Astrocyte of the hippocampus (primary cell): ENCODE measurements around the gene PLEKHA1.

Source experiments
- DNase-seq: peaks from one replicate; pipeline ENCODE4 v3.0.0; 2011; ENCODE audit warnings: low read depth, low spot score

PLEKHA1 gene

GRCh38 chr10:122346326-122346950, 28.1 kb upstream of the PLEKHA1 start:
- no peak for DNase-seq

- DNase-seq, result no peak
Measured at GRCh38 chr10:122347170-122347841, 27.2 kb upstream of the PLEKHA1 start.

GRCh38 chr10:122348512-122348911, 26.0 kb upstream of the PLEKHA1 start:
- peak; percentile 65 for DNase-seq

GRCh38 chr10:122348935-122349361, 25.6 kb upstream of the PLEKHA1 start:
- DNase-seq, result no peak

GRCh38 chr10:122349758-122350369, 24.6 kb upstream of the PLEKHA1 start:
- DNase-seq, result no peak

- DNase-seq, result no peak
Measured at GRCh38 chr10:122350893-122351292, 23.6 kb upstream of the PLEKHA1 start.

- no peak for DNase-seq
Measured at GRCh38 chr10:122352817-122353525, 21.5 kb upstream of the PLEKHA1 start.

GRCh38 chr10:122354383-122354782, 20.1 kb upstream of the PLEKHA1 start:
- DNase-seq, result no peak

GRCh38 chr10:122357685-122358084, 16.8 kb upstream of the PLEKHA1 start:
- DNase-seq, result no peak

- DNase-seq, result no peak
Measured at GRCh38 chr10:122359621-122360020, 14.9 kb upstream of the PLEKHA1 start.

GRCh38 chr10:122361046-122361445, 13.5 kb upstream of the PLEKHA1 start:
- no peak for DNase-seq

- DNase-seq, result no peak
Measured at GRCh38 chr10:122362031-122362592, 12.4 kb upstream of the PLEKHA1 start.

GRCh38 chr10:122362621-122363020, 11.9 kb upstream of the PLEKHA1 start:
- DNase-seq, result peak; percentile 68

- no peak for DNase-seq
Measured at GRCh38 chr10:122363311-122363710, 11.2 kb upstream of the PLEKHA1 start.

- DNase-seq, result peak; percentile 56
Measured at GRCh38 chr10:122363722-122364463, 10.6 kb upstream of the PLEKHA1 start.

- no peak for DNase-seq
Measured at GRCh38 chr10:122368502-122369254, 5.8 kb upstream of the PLEKHA1 start.

- no peak for DNase-seq
Measured at GRCh38 chr10:122373108-122373507, 1.4 kb upstream of the PLEKHA1 start.

- peak; percentile 57 for DNase-seq
Measured at GRCh38 chr10:122373721-122374120, 787 bp upstream of the PLEKHA1 start.

- peak; percentile 83 for DNase-seq
Measured at GRCh38 chr10:122374859-122375678, 561 bp downstream of the PLEKHA1 start.
